Endothelial cell of umbilical vein (primary cell): Measurements from ENCODE around the gene PLA2G4F.

Source experiments
- CTCF ChIP-seq, 2 donors: IDR thresholded peaks; 1 replicate in 1 of 2; 2 replicates in 1 of 2; pipeline ENCODE4 v1.5.1; 2011; ENCODE audit warnings: low read length in 2 of 2, mild to moderate bottlenecking in 2 of 2, moderate library complexity in 2 of 2, control low read depth in 1 of 2, inconsistent platforms in 1 of 2, low read depth in 1 of 2; ENCODE audit not compliant: insufficient read depth in 1 of 2; ENCODE audit errors: extremely low read depth in 1 of 2
- EZH2 ChIP-seq: IDR thresholded peaks from 2 replicates; pipeline ENCODE4 v1.6.1; 2012; ENCODE audit warnings: borderline replicate concordance, low read depth, mild to moderate bottlenecking, moderate library complexity, low read length, inconsistent platforms; ENCODE audit not compliant: severe bottlenecking
- FOS ChIP-seq: IDR thresholded peaks from 2 replicates; pipeline ENCODE4 v1.6.1; 2011; ENCODE audit warnings: mild to moderate bottlenecking, low read length, moderate library complexity, borderline replicate concordance; ENCODE audit not compliant: insufficient read depth
- JUN ChIP-seq: IDR thresholded peaks from 2 replicates; pipeline ENCODE4 v1.6.1; 2011; ENCODE audit warnings: borderline replicate concordance, low read depth; ENCODE audit not compliant: insufficient read length, insufficient read depth
- MAX ChIP-seq: IDR thresholded peaks from 2 replicates; pipeline ENCODE4 v1.6.1; 2011; ENCODE audit not compliant: insufficient read depth, insufficient read length
- MYC ChIP-seq: IDR thresholded peaks from one replicate; pipeline ENCODE4 v1.6.1; 2011; ENCODE audit warnings: mild to moderate bottlenecking, low read depth, low read length
- POLR2A ChIP-seq: IDR thresholded peaks from 2 replicates; pipeline ENCODE4 v1.6.1; 2012; ENCODE audit warnings: low read depth, mild to moderate bottlenecking, control low read depth, low read length
- POLR2AphosphoS5 ChIP-seq: IDR thresholded peaks from 2 replicates; pipeline ENCODE4 v1.6.1; 2012; ENCODE audit warnings: low read depth, mild to moderate bottlenecking, control low read depth, low read length, moderate library complexity; ENCODE audit not compliant: insufficient read depth

DNA sequence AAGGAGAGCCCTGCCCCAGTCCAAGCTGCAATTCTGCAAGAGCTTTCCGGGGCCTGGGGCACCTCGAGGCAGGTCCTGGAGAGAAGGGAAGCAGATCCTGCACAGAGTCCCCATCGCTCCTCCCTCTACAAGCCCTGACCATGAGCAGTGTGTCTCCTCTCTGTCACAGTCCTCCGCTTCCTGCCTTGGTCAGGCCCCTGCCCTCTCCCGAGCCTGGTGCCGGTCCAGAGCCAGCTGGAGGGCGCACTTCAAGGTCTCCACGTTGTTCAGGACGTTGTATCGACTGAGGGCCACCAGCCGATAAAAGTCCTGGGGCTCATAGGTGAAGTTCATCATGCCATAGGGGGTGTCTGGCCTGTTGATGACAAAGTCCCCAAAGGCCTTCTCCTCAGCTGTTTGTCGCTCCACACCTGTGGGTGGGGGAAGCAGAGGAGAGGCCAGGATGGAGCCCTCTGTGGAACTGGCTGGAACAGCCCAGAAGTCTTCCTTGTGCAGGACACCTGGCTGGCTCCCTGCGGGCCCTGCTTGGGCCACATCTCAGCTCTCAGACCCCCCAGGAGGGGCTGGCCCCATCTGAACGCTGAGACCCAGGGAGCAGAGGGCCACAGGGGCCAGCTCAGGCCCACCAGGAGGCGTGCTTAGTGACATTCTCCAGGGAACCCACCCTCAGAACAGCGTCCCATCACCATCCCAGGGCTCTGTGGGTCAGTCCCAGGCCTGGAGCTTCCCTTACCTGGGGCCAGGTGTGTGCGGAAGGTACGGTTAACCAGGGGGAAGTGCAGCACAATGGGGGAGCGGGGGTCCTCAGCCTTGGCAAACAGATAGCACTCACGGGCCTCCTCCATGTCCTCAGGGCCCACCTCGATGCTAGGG lies 14.4 kb downstream of the PLA2G4F start:
- no peak for TF ChIP-seq CTCF (IDR thresholded peaks at IDR 0.05; ENCODE audit: extremely low read depth in 1 of 2, insufficient read depth in 1 of 2, low read depth in 1 of 2, low read length in 2 of 2)
- no peak for TF ChIP-seq EZH2
- no peak for TF ChIP-seq JUN
- TF ChIP-seq POLR2A: no peak
- no peak for TF ChIP-seq POLR2AphosphoS5
- TF ChIP-seq MAX: no peak
- TF ChIP-seq MYC: no peak
- TF ChIP-seq FOS: no peak
